WTC11 (cell line): Measurements from ENCODE around the gene DPYSL5.

ENCODE experiments used
- CTCF ChIP-seq: fragments of 200-600 bp; IDR thresholded peaks from 2 replicates; pipeline ENCODE4 v1.8.0; 2022; ENCODE audit warnings: antibody characterized with exemption
- E2F5 ChIP-seq: sonication (generic); formaldehyde crosslinking; IDR thresholded peaks from 2 replicates; pipeline ENCODE4 v1.8.1; 2022; ENCODE audit warnings: mild to moderate bottlenecking, moderate library complexity, missing genetic modification reagents
- STAT6 ChIP-seq: sonication (generic); formaldehyde crosslinking; conservative IDR thresholded peaks from 2 replicates; pipeline ENCODE4 v1.8.1; 2023; ENCODE audit warnings: mild to moderate bottlenecking, low read depth, missing genetic modification reagents, moderate library complexity

GRCh38 chr2:26975656-26976055, 127.7 kb downstream of the DPYSL5 start:
- no peak for TF ChIP-seq CTCF
- no peak for TF ChIP-seq STAT6 (CRISPR knock-in tag)
- TF ChIP-seq E2F5 = no peak
